ENCODE data around the gene PGGT1B.

DNA sequence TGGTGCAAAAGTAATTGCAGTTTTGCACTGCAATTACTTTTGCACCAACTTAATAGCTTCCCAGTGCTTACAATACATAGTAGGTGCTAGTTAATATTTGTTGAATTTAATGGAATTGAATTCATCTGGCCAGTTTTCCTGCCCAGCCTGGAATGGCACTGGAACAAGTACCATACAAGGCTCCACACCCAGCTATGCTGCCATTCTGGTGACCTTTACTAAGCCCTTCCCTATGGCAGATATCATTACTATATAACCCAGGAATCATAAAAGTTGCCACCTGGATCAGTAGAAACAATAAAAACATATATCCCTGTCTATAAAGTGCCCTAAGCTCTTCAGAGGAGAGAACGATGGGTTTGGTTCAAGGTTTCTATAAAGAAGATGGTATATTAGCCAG, 70.6 kb downstream of the PGGT1B start:
- TF ChIP-seq POLR2A (IDR thresholded peaks at IDR 0.05) (no peak), EP300 (IDR thresholded peaks at IDR 0.05) (no peak), POLR2AphosphoS5 (IDR thresholded peaks at IDR 0.05) (no peak)
- TF ChIP-seq, protein P1, sequence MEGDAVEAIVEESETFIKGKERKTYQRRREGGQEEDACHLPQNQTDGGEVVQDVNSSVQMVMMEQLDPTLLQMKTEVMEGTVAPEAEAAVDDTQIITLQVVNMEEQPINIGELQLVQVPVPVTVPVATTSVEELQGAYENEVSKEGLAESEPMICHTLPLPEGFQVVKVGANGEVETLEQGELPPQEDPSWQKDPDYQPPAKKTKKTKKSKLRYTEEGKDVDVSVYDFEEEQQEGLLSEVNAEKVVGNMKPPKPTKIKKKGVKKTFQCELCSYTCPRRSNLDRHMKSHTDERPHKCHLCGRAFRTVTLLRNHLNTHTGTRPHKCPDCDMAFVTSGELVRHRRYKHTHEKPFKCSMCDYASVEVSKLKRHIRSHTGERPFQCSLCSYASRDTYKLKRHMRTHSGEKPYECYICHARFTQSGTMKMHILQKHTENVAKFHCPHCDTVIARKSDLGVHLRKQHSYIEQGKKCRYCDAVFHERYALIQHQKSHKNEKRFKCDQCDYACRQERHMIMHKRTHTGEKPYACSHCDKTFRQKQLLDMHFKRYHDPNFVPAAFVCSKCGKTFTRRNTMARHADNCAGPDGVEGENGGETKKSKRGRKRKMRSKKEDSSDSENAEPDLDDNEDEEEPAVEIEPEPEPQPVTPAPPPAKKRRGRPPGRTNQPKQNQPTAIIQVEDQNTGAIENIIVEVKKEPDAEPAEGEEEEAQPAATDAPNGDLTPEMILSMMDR (IDR thresholded peaks at IDR 0.05), result no peak

Measured in sigmoid colon (tissue), 4 donors.